HepG2 (cell line): ENCODE data around the gene HUNK. TPM values are rescaled to one million over a fixed set of nuclear protein-coding genes. Genes with fewer than 3 reads are reported as not detected.
A peak's percentile ranks its signal among the peaks of the same experiment; 100 is the strongest.

Experiments
- ATAC-seq: fragments of 200-7000 bp; cut with Tn5 transposase; 3 replicates; pipeline ENCODE4 v1.9.1; 2020; ENCODE audit warnings: mild to moderate bottlenecking, moderate library complexity
- BruUV-seq: library from RNA; stranded (reverse); fragments of 400-500 nt; replicated peaks from 2 replicates; lab custom pipeline; 2021; lab: Mats Ljungman, UMichigan
- CTCF ChIA-PET: fragments of 300-600 bp; formaldehyde crosslinking; extraction: SDS; loops from one replicate; lab custom pipeline; 2021; ENCODE audit warnings: low total read pairs, inconsistent platforms, low intra/inter-chr PET ratio; lab: Yijun Ruan, JAX
- POLR2A ChIA-PET: fragments of 350-600 bp; sonication (Branson Sonifier 250); formaldehyde crosslinking; loops from one replicate; lab custom pipeline; 2020; ENCODE audit warnings: antibody characterized with exemption, inconsistent platforms; lab: Yijun Ruan, JAX
- DNase-seq: peaks from one replicate; pipeline ENCODE4 v3.0.0-alpha.2; 2015; ENCODE audit warnings: low spot score
- FAIRE-seq: peaks from 3 replicates; lab custom pipeline; 2011; peaks lifted over from hg19 to GRCh38; lab: Jason Lieb, UNC
- H2AFZ ChIP-seq: one replicate; pipeline ENCODE4 v1.6.1; 2011; ENCODE audit warnings: low read length, inconsistent platforms
- H3K27ac ChIP-seq: fragments of 300-600 bp; 3 replicates; pipeline ENCODE4 v1.8.0; 2011; ENCODE audit warnings: mixed run types, mild to moderate bottlenecking, mixed read lengths, low read length, inconsistent platforms; ENCODE audit not compliant: insufficient read depth; ENCODE audit errors: extremely low read length
- H3K27me3 ChIP-seq, 2 experiments: fragments of 200-600 bp in 1 of 2; 2 replicates in 1 of 2; 3 replicates in 1 of 2; pipeline versions ENCODE4 v1.6.0 to v1.8.0; 2011; ENCODE audit warnings: low read length in 2 of 2, mild to moderate bottlenecking in 2 of 2, moderate library complexity in 2 of 2, inconsistent platforms in 1 of 2; ENCODE audit not compliant: insufficient read depth in 2 of 2, control insufficient read depth in 1 of 2
- H3K36me3 ChIP-seq, 2 experiments: fragments of 200-600 bp in 1 of 2; replicated peaks in 1 of 2; 2 replicates in 1 of 2; 3 replicates in 1 of 2; pipeline versions ENCODE4 v1.5.1 to v1.8.0; 2011; ENCODE audit warnings: low read length in 2 of 2, inconsistent platforms in 1 of 2; ENCODE audit not compliant: insufficient read depth in 2 of 2, control insufficient read depth in 1 of 2
- H3K4me1 ChIP-seq: 2 replicates; pipeline ENCODE4 v1.5.1; 2012; ENCODE audit warnings: low read length, inconsistent platforms; ENCODE audit not compliant: insufficient read depth
- H3K4me2 ChIP-seq: 2 replicates; pipeline ENCODE4 v1.6.0; 2011; ENCODE audit warnings: low read depth, low read length, inconsistent platforms
- H3K4me3 ChIP-seq, 3 experiments: fragments of 200-600 bp in 1 of 3; sonication (generic), shearing (Covaris generic) in 1 of 3; replicated peaks in 1 of 3; 2 replicates each; pipeline ENCODE4 v1.5.1; 2011 to 2016; ENCODE audit warnings: low read length in 3 of 3, inconsistent platforms in 2 of 3, low read depth in 2 of 3, mild to moderate bottlenecking in 2 of 3, control low read depth in 1 of 3, mixed read lengths in 1 of 3; ENCODE audit not compliant: insufficient read depth in 1 of 3
- H3K79me2 ChIP-seq: one replicate; pipeline ENCODE4 v1.6.1; 2011; ENCODE audit warnings: low read length, inconsistent platforms; ENCODE audit not compliant: insufficient read depth
- H3K9ac ChIP-seq: 2 replicates; pipeline ENCODE4 v1.6.0; 2011; ENCODE audit warnings: mild to moderate bottlenecking, low read depth, low read length, inconsistent platforms; ENCODE audit not compliant: insufficient read depth
- H3K9me3 ChIP-seq: 2 replicates; pipeline ENCODE4 v1.5.1; 2012; ENCODE audit warnings: mild to moderate bottlenecking, low read length
- H4K20me1 ChIP-seq: 2 replicates; pipeline ENCODE4 v1.6.0; 2011; ENCODE audit warnings: inconsistent platforms, mild to moderate bottlenecking, low read length, moderate library complexity; ENCODE audit not compliant: insufficient read depth
- CHD4 ChIP-seq: fragments of 200-600 bp; sonication (generic); IDR thresholded peaks from 2 replicates; pipeline ENCODE4 v1.7.0; 2017; ENCODE audit warnings: mild to moderate bottlenecking, low read length, borderline replicate concordance
- CREB1 ChIP-seq, 2 experiments: fragments of 450-650 bp in 1 of 2; IDR thresholded peaks; 2 replicates each; pipeline ENCODE4 v1.6.1; 2016 to 2017; ENCODE audit warnings: control low read depth in 1 of 2, mild to moderate bottlenecking in 1 of 2, missing compliant biosample characterization in 1 of 2, missing genetic modification characterization in 1 of 2
- EZH2 ChIP-seq: conservative IDR thresholded peaks from 2 replicates; pipeline ENCODE4 v1.6.1; 2012; ENCODE audit warnings: mild to moderate bottlenecking, low read depth, low read length, moderate library complexity
- JDP2 ChIP-seq: sonication (generic); formaldehyde crosslinking; IDR thresholded peaks from 2 replicates; pipeline ENCODE4 v1.8.1; 2022; ENCODE audit warnings: missing genetic modification reagents, borderline replicate concordance
- NR3C1 ChIP-seq: sonication (generic); formaldehyde crosslinking; IDR thresholded peaks from 2 replicates; pipeline ENCODE4 v1.4.0; 2020; ENCODE audit warnings: missing genetic modification reagents
- ZNF143 ChIP-seq: sonication (generic); formaldehyde crosslinking; IDR thresholded peaks from 2 replicates; pipeline ENCODE4 v1.4.0; 2020; ENCODE audit warnings: missing genetic modification reagents
- ZNF20 ChIP-seq: sonication (generic); formaldehyde crosslinking; IDR thresholded peaks from 2 replicates; pipeline ENCODE4 v1.4.0; 2020; ENCODE audit warnings: mild to moderate bottlenecking, moderate library complexity, missing genetic modification reagents
- ZNF263 ChIP-seq: sonication (generic); formaldehyde crosslinking; IDR thresholded peaks from 2 replicates; pipeline ENCODE4 v1.4.0; 2020; ENCODE audit warnings: missing genetic modification reagents
- ZNF274 ChIP-seq: sonication (generic); formaldehyde crosslinking; IDR thresholded peaks from 2 replicates; pipeline ENCODE4 v1.5.1; 2020; ENCODE audit warnings: mild to moderate bottlenecking, missing genetic modification reagents
- ZNF678 ChIP-seq: sonication (generic); formaldehyde crosslinking; IDR thresholded peaks from 2 replicates; pipeline ENCODE4 v1.4.0; 2020; ENCODE audit warnings: mild to moderate bottlenecking, missing genetic modification reagents
- ZSCAN31 ChIP-seq: sonication (generic); formaldehyde crosslinking; IDR thresholded peaks from 2 replicates; pipeline ENCODE4 v1.5.0; 2020; ENCODE audit warnings: low read depth, mild to moderate bottlenecking, missing genetic modification reagents
- WGBS: methylation state at CpG from one replicate; pipeline ENCODE4 v1.1.6; 2017; ENCODE audit warnings: low lambda C conversion rate; 5-methylcytosine and 5-hydroxymethylcytosine counted together
- in situ Hi-C: cut with HindIII; loops from 2 replicates; pipeline ENCODE4 v1.10.0; 2017; ENCODE audit warnings: low pct_unique_long_range_greater_than_20kb; ENCODE audit not compliant: extremely low pct_ligation_motif_present
- intact Hi-C: fragments of 100-400 bp; cut with micrococcal nuclease; formaldehyde crosslinking; loops from one replicate; pipeline ENCODE4 v1.10.0; 2022; ENCODE audit not compliant: unreplicated experiment
- polyA plus RNA-seq, 8 experiments: library from polyadenylated mRNA; depleted of rRNA in 3 of 8; stranded (reverse) in 7 of 8; unstranded in 1 of 8; fragments of >200 nt; fragmentation: Illumina TruSeq in 4 of 8; extraction: Trizol in 4 of 8; gene quantifications; 2 replicates each; pipeline versions ENCODE4 v1.2.1 to v1.2.3, GENCODE V29; 2011 to 2016; ENCODE audit warnings: low read depth in 4 of 8, missing spikeins in 1 of 8, mixed read lengths in 1 of 8; ENCODE audit not compliant: insufficient read depth in 1 of 8
- total RNA-seq, 5 experiments: library from RNA; depleted of rRNA; stranded (reverse); fragments of >200 nt; fragmentation: Illumina TruSeq; extraction: Trizol; gene quantifications; 2 replicates each; pipeline ENCODE4 v1.2.3, GENCODE V29; 2016; ENCODE audit warnings: low read depth in 1 of 5
- TF ChIP-seq, protein P1 (sequence below): sonication (generic); formaldehyde crosslinking; IDR thresholded peaks from 2 replicates; pipeline ENCODE4 v1.5.1; 2020; ENCODE audit warnings: missing genetic modification reagents, mild to moderate bottlenecking, borderline replicate concordance
- TF ChIP-seq, protein P2 (sequence below): sonication (generic); formaldehyde crosslinking; conservative IDR thresholded peaks from 2 replicates; pipeline ENCODE4 v1.5.0; 2020; ENCODE audit warnings: missing genetic modification reagents

Gene HUNK
- total and polyA plus RNA-seq, 2 of the 13 experiments (the other 11 are each of a cell fraction or from before 2014, with no cell fraction given): 1.8 to 1.9 TPM

DNA sequence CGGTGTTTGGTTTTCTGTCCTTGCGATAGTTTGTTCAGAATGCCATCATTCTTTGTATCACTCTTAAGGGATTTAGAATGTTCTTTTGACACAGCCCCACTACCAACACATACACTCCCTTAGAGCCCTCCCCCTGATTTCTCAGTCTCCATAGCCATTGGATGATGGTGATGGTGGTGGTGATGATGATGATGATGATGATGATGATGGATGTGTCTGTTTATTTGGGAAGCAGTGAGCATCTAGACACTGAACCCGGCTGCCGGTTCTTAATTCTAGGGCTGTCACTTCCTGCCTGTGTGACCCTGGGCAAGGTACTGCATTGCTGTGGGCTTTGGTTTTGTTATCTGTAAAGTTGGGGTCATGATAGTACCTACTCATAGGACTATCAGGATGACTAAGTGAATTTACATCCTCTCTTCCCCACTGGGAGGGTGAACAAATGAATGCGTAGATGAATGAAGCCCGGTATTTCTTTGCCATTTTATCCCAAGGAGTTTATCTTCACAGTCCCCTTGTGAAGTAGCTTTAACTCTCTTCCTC, 100.7 kb downstream of the HUNK start:
- no peaks in the 10 kb centered on the region for H3K9me3 ChIP-seq
- in situ Hi-C loops: no loop called here
- H3K79me2 ChIP-seq: no peaks in the 10 kb centered on the region
- H3K9ac ChIP-seq: no peak overlapping the region
- no peaks in the 10 kb centered on the region for H3K4me1 ChIP-seq
- ChIA-PET CTCF (no interaction called here), POLR2A (no interaction called here)
- no peak overlapping the region for H3K4me3 ChIP-seq
- ATAC-seq: no peak
- no peak overlapping the region for H3K27ac ChIP-seq
- BruUV-seq: no TSS peak
- 90% methylated on average over 6 of the region's 6 CpGs for WGBS
- peaks cover 2 to 15% of the 10 kb centered on the region in 2 experiments; a peak in 4 of 5 replicates for H3K36me3 ChIP-seq
- intact Hi-C loops: no loop called here
- H3K27me3 ChIP-seq: no peaks in the 10 kb centered on the region
- no peak overlapping the region for H2AFZ ChIP-seq
- TF ChIP-seq NR3C1 (CRISPR knock-in tag): no peak
- TF ChIP-seq CREB1 (IDR thresholded peaks at IDR 0.05): peak; percentile 61
- no peak for TF ChIP-seq CREB1 (CRISPR knock-in tag; IDR thresholded peaks at IDR 0.05)
- TF ChIP-seq CHD4: no peak
- DNase-seq: no peak
- no peaks in the 10 kb centered on the region for H4K20me1 ChIP-seq
- FAIRE-seq: no peak
- no peak overlapping the region for H3K4me2 ChIP-seq

DNA sequence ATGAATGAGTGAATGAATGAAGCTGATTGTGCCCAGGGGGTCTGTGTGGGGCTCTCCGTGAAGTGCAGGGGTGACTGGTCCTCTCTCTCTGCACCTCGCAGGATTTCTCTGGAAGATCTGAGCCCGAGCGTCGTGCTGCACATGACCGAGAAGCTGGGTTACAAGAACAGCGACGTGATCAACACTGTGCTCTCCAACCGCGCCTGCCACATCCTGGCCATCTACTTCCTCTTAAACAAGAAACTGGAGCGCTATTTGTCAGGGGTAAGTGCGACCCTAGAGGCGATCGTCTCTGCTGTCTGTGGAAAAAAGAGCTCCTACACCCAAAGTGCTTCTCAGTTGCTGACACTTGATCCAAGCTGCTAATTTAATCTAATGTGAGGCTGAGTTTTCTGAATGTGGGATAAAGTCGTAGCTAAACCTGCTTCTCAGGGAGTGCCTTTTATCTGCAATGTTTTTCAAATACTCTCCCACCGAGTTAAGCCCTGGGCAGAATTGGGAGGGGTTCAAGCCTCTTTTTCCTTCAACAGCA, 101.7 kb downstream of the HUNK start:
- BruUV-seq: no TSS peak
- Histone ChIP-seq H3K4me3 (no peak overlapping the region), H3K4me1 (no peaks in the 10 kb centered on the region), H3K36me3 (peaks cover 2 to 15% of the 10 kb centered on the region in 2 experiments; a peak in 4 of 5 replicates), H2AFZ (no peak overlapping the region), H3K27me3 (no peaks in the 10 kb centered on the region), H3K9ac (no peak overlapping the region), H3K27ac (no peak overlapping the region), H3K9me3 (no peaks in the 10 kb centered on the region), H4K20me1 (no peaks in the 10 kb centered on the region), H3K79me2 (no peaks in the 10 kb centered on the region), H3K4me2 (no peak overlapping the region)
- DNase-seq (no peak), FAIRE-seq (no peak), ATAC-seq (no peak)
- WGBS: 92% methylated on average over 16 of the region's 16 CpGs
- intact Hi-C loops (no loop called here), in situ Hi-C loops (no loop called here)
- ChIA-PET POLR2A (no interaction called here), CTCF (no interaction called here)
- TF ChIP-seq, protein P1, sequence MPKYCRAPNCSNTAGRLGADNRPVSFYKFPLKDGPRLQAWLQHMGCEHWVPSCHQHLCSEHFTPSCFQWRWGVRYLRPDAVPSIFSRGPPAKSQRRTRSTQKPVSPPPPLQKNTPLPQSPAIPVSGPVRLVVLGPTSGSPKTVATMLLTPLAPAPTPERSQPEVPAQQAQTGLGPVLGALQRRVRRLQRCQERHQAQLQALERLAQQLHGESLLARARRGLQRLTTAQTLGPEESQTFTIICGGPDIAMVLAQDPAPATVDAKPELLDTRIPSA (CRISPR knock-in tag): no peak
- no peak for TF ChIP-seq ZNF143 (CRISPR knock-in tag)
- no peak for TF ChIP-seq EZH2
- no peak for TF ChIP-seq ZNF274 (CRISPR knock-in tag)
- TF ChIP-seq JDP2 (CRISPR knock-in tag): no peak
- TF ChIP-seq ZNF263: no peak
- no peak for TF ChIP-seq ZNF20 (CRISPR knock-in tag)
- TF ChIP-seq, protein P2, sequence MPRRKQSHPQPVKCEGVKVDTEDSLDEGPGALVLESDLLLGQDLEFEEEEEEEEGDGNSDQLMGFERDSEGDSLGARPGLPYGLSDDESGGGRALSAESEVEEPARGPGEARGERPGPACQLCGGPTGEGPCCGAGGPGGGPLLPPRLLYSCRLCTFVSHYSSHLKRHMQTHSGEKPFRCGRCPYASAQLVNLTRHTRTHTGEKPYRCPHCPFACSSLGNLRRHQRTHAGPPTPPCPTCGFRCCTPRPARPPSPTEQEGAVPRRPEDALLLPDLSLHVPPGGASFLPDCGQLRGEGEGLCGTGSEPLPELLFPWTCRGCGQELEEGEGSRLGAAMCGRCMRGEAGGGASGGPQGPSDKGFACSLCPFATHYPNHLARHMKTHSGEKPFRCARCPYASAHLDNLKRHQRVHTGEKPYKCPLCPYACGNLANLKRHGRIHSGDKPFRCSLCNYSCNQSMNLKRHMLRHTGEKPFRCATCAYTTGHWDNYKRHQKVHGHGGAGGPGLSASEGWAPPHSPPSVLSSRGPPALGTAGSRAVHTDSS (CRISPR knock-in tag): no peak
- no peak for TF ChIP-seq ZNF678 (CRISPR knock-in tag)
- no peak for TF ChIP-seq ZSCAN31 (CRISPR knock-in tag)
